GM20431 (cell line): ENCODE data around the gene BRPF1.

Source experiments
- in situ Hi-C: fragments of 300-500 bp; cut with MseI, MboI; formaldehyde crosslinking; loops from one replicate; pipeline ENCODE4 v1.15.0; 2020; ENCODE audit warnings: low sequenced_read_pairs; ENCODE audit not compliant: unreplicated experiment

The BRPF1 gene, protein sequence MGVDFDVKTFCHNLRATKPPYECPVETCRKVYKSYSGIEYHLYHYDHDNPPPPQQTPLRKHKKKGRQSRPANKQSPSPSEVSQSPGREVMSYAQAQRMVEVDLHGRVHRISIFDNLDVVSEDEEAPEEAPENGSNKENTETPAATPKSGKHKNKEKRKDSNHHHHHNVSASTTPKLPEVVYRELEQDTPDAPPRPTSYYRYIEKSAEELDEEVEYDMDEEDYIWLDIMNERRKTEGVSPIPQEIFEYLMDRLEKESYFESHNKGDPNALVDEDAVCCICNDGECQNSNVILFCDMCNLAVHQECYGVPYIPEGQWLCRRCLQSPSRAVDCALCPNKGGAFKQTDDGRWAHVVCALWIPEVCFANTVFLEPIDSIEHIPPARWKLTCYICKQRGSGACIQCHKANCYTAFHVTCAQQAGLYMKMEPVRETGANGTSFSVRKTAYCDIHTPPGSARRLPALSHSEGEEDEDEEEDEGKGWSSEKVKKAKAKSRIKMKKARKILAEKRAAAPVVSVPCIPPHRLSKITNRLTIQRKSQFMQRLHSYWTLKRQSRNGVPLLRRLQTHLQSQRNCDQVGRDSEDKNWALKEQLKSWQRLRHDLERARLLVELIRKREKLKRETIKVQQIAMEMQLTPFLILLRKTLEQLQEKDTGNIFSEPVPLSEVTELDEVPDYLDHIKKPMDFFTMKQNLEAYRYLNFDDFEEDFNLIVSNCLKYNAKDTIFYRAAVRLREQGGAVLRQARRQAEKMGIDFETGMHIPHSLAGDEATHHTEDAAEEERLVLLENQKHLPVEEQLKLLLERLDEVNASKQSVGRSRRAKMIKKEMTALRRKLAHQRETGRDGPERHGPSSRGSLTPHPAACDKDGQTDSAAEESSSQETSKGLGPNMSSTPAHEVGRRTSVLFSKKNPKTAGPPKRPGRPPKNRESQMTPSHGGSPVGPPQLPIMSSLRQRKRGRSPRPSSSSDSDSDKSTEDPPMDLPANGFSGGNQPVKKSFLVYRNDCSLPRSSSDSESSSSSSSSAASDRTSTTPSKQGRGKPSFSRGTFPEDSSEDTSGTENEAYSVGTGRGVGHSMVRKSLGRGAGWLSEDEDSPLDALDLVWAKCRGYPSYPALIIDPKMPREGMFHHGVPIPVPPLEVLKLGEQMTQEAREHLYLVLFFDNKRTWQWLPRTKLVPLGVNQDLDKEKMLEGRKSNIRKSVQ (N-terminal part only)

DNA sequence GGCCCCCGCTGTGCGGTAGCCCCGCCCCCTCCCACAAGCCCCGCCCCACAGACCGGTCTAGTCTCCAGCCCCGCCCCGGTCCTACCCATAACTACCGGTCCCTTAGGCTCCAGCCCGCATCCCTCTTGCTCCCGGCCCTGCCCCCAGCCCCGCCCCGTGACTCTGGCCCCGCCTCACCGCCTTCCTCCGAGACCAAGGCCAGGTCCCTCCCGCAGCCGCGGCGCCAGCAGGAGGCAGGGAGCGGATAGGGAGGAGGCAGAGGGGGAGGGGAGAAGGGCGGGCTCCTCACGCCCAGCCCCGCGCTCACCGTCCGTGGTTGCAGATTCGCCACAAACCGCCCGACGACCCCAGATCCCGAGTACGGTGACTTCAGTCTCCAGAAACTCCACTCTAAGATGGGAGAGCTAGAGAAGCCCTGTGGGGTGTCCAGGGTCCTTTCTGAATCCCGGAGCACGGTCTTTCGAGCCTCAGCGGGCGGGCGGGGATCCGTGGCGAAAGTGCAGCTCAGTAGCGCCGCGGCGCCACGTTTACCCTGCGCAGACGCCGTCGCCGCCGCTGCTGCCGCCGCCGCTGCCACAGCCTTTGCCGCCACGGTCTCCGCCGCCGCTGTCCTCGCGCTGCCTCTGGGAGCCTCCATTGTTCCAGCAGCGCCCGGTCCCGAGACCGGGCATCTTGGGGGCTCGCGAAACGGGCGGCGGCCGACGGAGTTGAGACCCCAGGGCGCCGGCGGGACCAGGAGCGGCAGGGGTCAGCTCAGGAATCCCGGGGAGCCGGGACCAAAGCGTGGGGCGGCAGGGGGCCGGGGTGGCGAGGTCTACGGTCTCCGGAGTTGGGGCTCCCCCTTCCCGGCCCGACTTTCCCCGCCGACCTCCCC is at the start of gene BRPF1:
Gene BRPF1, plus strand, starts transcription at position 530 of the 874 bp plus-strand sequence. CDS start 2,406 bp downstream, outside the sequence.
- in situ Hi-C loops: no loop called here

DNA sequence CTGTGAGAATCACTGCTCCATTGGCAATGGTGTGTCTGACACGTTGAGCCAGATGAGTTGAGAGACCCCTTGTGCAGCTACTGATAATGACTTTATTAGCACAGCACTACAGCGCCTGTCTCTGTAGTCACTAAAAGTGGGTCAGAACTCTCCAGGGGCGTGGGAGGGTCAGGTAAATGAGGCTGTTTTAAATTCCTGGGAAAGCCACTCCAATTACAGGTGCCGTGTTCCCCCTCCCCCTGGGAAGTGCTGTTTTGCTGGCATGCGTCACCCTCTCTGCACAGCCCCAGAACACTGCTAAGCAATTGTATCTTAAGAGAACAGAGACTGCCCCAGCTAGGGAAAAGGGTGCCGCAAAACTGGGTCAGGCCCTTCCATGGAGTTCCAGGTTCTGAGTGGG is 49.4 kb upstream of the BRPF1 start:
- in situ Hi-C loops: no loop called here

DNA sequence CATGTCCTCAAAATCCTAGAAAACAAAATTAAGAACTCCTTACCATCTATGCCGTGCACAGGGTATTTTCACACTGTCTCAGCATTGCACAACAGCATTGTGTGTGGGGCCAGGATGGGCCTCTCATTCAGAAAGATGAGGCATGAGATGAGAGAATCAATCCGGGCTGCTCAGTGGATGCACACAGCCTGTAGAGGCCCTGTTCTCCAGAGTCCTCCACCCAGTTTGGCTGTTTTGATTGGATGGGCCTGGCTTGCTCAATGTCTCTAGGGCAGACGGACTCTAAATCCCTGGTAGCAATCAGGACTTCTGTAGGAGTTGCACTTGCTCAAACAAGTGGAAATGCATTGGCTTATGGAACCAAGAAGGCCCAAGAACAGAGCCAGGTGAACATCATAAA is 48.1 kb upstream of the BRPF1 start:
- in situ Hi-C loops: no loop called here

DNA sequence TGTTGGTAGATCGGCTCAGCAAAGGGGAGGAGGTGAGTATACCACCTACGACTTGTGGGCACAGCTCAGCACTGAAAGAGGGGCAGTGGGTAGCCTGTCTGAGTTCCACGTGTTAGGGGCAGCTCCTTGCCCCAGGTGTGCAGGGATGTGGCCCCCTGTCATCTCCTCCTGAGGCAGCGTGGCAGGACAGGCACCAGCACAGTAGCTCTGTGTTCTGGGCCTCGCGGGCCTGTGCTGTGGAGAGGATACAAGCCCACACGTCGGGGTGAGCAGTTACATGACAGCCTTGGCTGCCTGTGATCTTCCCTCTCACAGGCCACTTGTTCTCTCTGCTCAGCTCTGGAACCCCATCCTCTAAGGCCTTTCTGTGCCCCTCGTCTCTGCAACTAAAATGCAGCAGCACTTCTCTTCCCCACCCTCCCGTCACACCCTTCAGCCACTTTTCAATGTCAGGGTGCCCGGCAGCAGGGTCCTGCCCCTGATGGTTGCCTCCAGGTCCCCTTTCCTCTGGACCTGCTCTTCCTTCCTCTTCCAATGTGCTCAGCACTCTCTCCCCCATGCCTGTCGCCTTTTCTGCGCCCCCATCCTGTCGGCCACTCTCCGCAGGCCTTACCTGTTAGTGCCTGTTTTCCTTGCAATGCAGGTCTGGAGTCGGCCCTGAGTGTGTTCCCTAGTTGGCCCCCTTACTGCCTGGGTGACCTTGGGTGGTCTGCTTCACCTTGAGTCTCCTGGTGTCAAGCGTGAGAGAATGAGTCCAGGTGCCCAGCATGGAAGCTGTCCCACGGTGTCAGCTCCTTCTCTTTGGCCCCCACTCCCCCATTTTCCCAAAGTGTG is 46.1 kb upstream of the BRPF1 start:
- in situ Hi-C loops: no loop called here

DNA sequence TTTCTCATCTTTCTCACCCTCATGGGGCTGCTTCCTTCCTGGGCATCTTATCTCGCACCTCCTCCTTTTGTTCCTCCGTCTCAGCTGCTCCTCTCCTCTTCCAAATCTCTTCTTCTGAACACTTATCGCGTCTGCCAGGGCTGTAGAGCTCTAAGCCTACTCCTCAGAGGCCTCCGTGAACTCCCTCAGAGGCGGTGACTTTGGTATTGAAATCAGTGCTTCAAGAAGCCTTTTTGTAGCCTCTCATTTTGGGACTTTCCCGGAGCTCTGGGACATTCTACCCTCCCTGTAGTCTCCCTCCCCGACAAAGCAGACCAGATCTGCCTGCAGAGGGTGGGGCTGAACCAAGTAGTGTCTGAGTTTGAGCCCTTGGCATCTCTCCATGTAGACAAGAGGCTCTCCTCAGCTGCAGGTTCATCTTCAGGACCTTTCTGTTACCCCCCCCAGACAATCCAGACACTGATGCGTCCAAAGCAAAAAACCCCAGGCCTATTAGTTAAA is 45.4 kb upstream of the BRPF1 start:
- in situ Hi-C loops: no loop called here

DNA sequence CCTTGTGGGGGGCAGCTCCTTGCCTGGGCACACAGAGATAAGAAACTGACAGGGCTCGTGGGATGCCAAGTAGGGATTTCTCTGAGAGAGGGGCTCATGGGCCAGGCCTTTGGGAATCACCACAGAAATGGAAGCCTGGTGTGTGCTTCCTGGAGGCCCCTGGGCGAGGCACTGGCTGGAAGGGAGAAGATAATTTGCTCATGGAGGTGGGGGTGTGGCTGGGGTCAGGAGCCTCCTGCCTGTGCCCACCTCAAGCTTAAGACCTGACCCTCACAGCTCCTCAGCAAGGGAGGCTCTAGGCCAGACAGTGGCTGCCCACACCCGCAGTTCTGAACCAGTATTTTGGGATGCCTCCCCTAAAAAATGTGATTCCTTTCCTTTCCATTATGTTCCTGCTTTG is 44.8 kb upstream of the BRPF1 start:
- in situ Hi-C loops: no loop called here

DNA sequence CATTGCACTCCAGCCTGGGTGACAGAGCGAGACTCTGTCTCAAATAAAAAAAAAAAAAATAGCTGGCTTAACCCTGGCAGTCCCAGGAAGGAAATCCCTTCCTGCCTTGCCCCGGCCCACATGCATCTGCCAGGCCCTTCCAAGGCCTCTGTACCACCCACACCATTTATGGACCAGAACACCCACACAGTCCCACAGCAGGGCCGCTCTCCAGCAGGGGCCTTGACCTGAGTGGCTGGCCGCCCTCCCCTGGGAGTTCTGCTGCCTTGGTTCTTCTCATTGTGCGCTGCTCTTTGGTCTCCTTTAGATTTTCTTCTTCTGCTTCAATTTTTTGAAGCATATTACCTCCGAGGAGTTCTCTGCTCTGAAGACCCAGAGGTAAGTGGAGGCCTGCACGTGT is 44.0 kb upstream of the BRPF1 start:
- in situ Hi-C loops: no loop called here

DNA sequence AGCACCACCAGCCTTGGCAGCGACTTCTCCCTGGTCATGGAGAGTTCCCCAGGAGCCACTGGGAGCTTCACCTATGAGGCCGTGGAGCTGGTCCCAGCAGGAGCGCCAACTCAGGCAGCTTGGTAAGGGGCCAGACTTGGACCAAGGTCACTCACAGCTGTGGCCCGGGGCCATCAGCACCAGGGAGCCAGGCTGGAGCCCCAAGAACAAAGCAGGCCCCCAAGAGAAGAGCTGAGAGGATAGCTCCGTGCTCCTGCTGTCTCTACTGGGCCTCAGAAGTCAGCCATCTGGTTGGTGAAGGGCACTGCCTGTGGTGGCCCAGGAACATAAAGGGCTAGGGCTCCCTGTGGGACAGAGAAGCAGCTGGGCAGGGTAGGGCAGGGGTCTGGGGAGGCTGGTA is 42.6 kb upstream of the BRPF1 start:
- in situ Hi-C loops: no loop called here

DNA sequence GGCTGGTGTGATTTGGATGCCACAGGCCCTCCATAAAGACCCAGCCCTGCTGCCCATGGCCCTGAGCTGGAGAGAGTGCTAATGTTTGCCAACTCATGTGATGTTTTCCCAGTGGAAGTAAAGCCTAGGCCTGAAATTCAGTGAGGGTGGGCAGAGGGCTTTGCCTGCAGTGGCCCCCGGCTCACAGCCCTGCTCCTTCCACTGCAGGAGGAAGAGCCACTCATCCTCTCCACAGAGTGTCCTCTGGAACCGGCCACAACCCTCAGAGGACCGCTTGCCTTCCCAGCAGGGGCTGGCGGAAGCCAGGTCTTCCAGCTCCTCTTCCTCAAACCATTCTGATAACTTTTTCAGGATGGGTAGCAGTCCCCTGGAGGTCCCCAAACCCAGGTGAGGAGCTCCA is 41.8 kb upstream of the BRPF1 start:
- in situ Hi-C loops: no loop called here

DNA sequence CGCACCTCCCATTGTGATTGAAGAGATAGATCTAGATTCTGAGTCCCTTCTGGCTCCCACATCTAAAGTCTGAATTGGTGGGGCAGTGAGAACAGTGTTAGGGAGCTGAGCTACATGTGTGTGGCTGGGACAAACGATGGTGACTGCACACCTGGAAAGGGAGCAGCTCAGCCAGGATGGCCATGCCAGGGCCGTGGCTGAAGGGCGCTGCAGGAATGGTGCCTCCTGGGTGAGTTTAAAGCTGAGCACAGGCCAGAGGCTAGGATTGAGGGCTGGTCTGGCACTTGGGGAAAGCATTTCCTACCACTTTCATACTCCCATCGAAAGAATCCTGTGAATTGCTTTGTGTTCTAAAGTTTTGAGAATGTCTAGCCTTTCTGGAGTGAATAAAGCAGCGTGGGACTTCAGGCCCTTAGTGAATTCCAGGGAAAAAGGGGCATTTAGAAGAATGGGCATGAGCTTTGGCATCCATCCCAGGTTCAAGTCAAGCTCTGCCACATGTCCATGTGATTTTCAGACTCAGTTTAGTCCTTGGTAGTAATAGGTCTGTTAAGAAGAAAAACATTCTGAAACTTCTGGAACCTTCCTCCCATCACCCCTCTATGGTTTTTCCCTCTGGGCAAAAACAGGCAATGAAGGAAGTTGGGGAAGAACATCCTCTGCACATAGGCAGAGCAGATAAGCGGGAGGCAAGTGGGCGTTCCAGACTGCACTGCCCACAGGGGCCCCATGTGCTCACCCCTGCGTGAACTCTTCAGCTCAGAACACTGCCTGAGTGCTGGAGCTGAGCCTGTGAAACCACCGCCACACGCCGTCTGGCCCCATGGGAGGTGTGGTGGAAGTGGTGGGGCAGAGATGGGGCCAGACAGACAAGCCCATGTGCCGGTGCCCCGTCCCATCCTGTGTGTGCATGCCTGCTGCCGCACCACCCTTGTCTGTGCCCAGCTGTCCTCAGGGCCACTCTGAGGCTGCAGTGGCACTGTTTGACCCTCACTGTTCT is 40.8 kb upstream of the BRPF1 start:
- in situ Hi-C loops: no loop called here

DNA sequence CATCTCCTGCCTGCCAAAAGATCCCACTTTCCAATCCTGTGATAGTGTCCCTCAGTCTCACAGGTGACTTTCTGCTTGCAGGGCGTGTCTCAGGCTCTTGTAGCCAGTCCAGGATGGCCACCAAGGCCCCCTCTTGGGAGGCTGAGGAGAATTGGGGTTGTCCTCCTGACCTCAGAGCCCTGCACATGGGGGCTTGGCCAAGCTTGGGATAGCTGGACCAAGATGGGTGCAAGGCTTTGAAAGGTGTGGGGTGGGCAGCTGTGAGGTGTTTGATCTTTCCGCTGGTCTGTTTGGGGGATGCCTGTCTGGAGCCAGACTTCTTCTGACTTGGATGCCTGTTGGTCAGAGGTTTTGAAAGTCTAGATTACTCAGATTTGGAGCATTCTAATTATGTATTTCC is 39.9 kb upstream of the BRPF1 start:
- in situ Hi-C loops: no loop called here

DNA sequence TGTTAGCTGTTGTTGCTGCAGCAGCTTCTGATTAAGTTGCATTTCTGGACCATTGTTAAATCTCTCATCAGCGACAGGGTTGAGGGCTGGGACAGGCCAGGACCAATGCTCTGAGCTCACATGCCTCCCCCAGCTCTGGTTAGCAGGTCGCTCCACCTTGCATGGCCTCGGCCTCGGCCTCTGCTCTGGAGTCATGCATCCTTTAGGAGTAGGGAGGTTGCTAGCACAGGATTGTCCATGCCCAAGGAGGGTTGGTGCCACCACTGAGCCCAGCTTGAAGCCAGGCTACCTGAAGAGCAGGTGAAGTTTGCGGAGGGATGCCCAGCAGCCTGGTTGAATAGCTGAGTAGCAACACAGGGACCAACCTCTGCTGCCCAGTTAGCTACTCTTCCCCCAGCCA is 39.1 kb upstream of the BRPF1 start:
- in situ Hi-C loops: no loop called here

DNA sequence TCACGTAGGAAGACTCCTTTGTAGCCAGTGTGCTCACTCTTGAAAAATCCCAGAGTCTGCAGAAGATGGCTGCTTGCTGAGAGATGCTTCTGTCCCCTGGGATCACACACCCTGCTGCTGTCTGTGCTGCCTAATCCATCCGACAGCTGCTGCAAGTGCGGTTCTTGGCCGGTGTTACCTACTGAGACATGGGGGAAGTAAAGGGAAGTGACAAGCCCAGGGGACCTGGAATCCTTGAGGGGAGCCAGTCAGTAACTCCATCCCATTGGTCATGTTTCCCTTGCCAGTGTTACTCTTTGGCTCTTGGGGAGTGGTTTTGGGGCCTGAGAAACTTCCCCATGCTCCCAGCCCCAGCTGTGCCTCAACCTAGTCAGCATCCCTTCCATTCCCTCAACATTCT is 36.2 kb upstream of the BRPF1 start:
- in situ Hi-C loops: no loop called here

DNA sequence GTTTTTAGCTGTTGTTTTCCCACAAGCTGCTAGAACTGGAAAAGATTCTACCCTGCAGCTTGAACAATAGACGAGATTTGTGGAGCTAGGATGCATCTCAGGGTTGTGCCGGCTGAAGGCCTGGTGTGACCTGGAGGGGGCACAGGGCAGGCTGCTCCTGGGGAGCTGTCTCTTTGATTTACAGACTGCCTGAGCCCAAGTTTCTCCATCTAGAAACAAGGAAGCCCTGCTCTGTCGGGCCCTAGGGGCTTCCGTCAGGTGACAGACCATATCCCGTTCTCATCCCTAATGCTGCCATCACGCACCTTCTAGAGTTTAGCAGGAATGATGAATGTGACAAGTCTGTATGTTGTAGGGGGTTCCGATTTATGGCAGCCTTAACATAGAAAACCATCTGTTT is 35.8 kb upstream of the BRPF1 start:
- in situ Hi-C loops: no loop called here

DNA sequence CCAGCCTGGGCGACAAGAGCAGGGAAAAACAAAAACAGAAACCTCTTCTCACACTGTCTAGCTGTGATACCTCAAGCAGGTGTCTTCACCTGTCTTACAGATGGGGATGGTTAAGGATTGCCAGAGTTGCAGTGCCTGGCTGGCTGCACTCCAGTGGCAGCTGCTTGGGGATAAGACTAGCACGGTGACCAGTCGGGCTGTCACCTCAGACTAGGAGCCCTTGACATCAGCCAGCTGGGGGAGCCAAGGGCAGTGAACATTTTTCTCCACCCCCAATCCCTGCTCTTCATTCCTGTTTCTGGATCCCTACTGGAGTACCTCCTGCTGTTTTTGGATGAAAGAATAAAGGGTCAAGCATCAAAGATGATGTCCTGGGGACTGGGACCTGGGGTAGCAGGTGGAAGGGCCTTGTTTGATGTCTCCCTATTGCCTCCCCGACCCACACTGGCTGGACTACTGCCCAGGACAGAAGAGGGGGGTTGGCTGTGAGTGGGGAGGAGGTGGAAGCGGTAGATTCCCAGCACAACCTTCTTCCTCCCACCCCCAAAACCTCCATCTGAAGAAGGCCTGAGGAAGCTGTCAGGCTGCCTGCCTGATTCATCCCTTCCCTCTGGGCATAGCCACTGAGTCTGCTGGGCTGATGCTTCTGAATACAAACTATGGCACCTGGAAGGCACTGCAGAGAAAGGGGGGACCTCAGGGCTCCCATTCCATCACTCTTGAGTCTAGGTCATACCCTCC is 34.9 kb upstream of the BRPF1 start:
- in situ Hi-C loops: no loop called here

DNA sequence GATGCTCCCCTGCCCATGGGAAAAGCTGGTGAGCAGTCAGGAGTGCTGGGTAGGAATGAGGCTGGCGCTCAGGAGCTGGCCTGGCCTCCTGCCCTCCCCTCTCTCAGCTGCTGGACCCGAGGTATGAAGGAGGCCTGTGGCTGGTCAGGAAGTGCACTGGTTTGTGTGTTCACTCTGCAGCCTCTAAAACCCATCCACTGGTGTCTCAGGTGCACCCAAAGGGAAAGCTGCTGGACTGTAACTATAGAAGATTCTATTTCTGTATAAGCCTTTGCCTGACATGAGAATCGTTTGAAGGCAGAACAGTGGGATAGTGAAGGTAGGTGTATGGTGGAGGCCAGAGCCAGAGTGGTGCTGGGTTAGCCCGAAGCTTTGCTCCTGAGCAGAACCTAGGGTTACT is 33.6 kb upstream of the BRPF1 start:
- in situ Hi-C loops: no loop called here

DNA sequence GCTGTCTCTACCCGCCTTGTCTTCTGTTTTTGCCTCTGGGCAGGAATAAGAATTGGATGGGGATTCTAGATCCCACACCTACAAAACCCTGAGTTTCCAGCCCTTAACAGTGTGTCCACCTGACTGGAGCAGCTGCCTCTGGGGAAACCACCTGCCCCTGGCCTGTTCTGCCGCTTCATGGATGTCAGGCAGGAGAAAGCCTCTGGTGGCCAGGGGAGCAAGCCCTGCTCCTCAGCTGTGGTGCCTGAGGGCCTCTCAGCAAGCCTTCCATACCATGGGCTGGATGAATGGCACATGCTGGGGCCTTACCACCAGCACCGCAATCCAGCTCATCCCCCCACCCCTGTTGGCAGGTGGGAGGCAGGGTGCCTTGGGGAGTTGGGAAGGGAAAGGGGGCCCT is 33.2 kb upstream of the BRPF1 start:
- in situ Hi-C loops: no loop called here
